Activated T-cell treated with anti-CD3 and anti-CD28 coated beads, Interleukin-2, amount 50 U/mL, for 4 hours (primary cell): ENCODE results near the gene EXOC2. TPM values are rescaled to one million over a fixed set of nuclear protein-coding genes. Genes with fewer than 3 reads are reported as not detected.
A peak's percentile ranks its signal among the peaks of the same experiment; 100 is the strongest.
"Not testable (repeated sequence)": the region's sequence is repeated elsewhere in the genome, so short reads cannot be mapped to it uniquely, and the experiment has no call there.

Experiments used
- ATAC-seq, 2 donors: fragments of 200-7000 bp; cut with Tn5 transposase; one replicate each; pipeline ENCODE4 v1.10.0; 2021
- DNase-seq: peaks from one replicate; pipeline ENCODE4 v3.0.0-alpha.2; 2020
- H3K27me3 Mint-ChIP-seq: one replicate; pipeline ENCODE4 v1.8.0; 2021; ENCODE audit warnings: low read depth, mixed read lengths
- H3K36me3 Mint-ChIP-seq: one replicate; pipeline ENCODE4 v1.8.0; 2022; ENCODE audit warnings: mixed read lengths; ENCODE audit not compliant: insufficient read depth
- H3K4me1 Mint-ChIP-seq: one replicate; pipeline ENCODE4 v1.8.0; 2021; ENCODE audit warnings: low read depth, mixed read lengths
- H3K4me3 Mint-ChIP-seq: one replicate; pipeline ENCODE4 v1.8.0; 2021; ENCODE audit warnings: mild to moderate bottlenecking, moderate library complexity, mixed read lengths
- H3K9me3 Mint-ChIP-seq: one replicate; pipeline ENCODE4 v1.8.0; 2021; ENCODE audit warnings: mixed read lengths
- total RNA-seq, 3 donors: library from RNA; stranded (reverse); gene quantifications; one replicate each; pipeline ENCODE4 v1.2.1, GENCODE V29; 2021

The EXOC2 gene
- total RNA-seq, 3 donors from 2014 or later = 29.8 to 31.3 (median 30.0) TPM

GRCh38 chr6:582370-582769 is 110.6 kb downstream of the EXOC2 start:
- no peak for DNase-seq
- peaks cover 13% of the 10 kb centered on the region for H3K4me1 Mint-ChIP-seq
- no peak overlapping the region for H3K4me3 Mint-ChIP-seq
- no peak for ATAC-seq
- H3K36me3 Mint-ChIP-seq = no peaks in the 10 kb centered on the region
- H3K9me3 Mint-ChIP-seq = no peaks in the 10 kb centered on the region
- no peaks in the 10 kb centered on the region for H3K27me3 Mint-ChIP-seq

GRCh38 chr6:579339-579738 is 113.6 kb downstream of the EXOC2 start:
- DNase-seq (no peak), ATAC-seq (no peak)
- peaks cover 13% of the 10 kb centered on the region for H3K4me1 Mint-ChIP-seq
- no peak overlapping the region for H3K4me3 Mint-ChIP-seq
- no peaks in the 10 kb centered on the region for H3K9me3 Mint-ChIP-seq
- no peaks in the 10 kb centered on the region for H3K27me3 Mint-ChIP-seq
- H3K36me3 Mint-ChIP-seq = peaks cover 8% of the 10 kb centered on the region

- Mint-ChIP-seq H3K36me3 (peaks cover 26% of the 10 kb centered on the region), H3K27me3 (no peaks in the 10 kb centered on the region), H3K9me3 (no peaks in the 10 kb centered on the region), H3K4me3 (no peak overlapping the region), H3K4me1 (peaks cover 2% of the 10 kb centered on the region)
- no peak for DNase-seq
- ATAC-seq = no peak
These were observed 120.2 kb downstream of the EXOC2 start for GRCh38 chr6:572596-573265.

- Mint-ChIP-seq H3K4me1 (no peaks in the 10 kb centered on the region), H3K36me3 (peaks cover 30% of the 10 kb centered on the region), H3K27me3 (no peaks in the 10 kb centered on the region), H3K9me3 (no peaks in the 10 kb centered on the region), H3K4me3 (no peak overlapping the region)
- ATAC-seq (no peak), DNase-seq (no peak)
These were observed 121.0 kb downstream of the EXOC2 start for GRCh38 chr6:571892-572291.

- H3K4me3 Mint-ChIP-seq = no peak overlapping the region
- peaks cover 31% of the 10 kb centered on the region for H3K36me3 Mint-ChIP-seq
- ATAC-seq (no peak), DNase-seq (no peak)
- H3K9me3 Mint-ChIP-seq = no peaks in the 10 kb centered on the region
- no peaks in the 10 kb centered on the region for H3K27me3 Mint-ChIP-seq
- H3K4me1 Mint-ChIP-seq = no peaks in the 10 kb centered on the region
These were observed 122.1 kb downstream of the EXOC2 start for GRCh38 chr6:570825-571224.

- no peak for DNase-seq
- Mint-ChIP-seq H3K9me3 (no peaks in the 10 kb centered on the region), H3K4me3 (no peak overlapping the region), H3K27me3 (no peaks in the 10 kb centered on the region), H3K36me3 (peaks cover 31% of the 10 kb centered on the region), H3K4me1 (no peaks in the 10 kb centered on the region)
- ATAC-seq = no peak
These were observed 123.9 kb downstream of the EXOC2 start for GRCh38 chr6:568954-569523.

- no peak for DNase-seq
- H3K27me3 Mint-ChIP-seq = no peaks in the 10 kb centered on the region
- no peak overlapping the region for H3K4me3 Mint-ChIP-seq
- no peak for ATAC-seq
- H3K9me3 Mint-ChIP-seq = no peaks in the 10 kb centered on the region
- H3K4me1 Mint-ChIP-seq = no peaks in the 10 kb centered on the region
- H3K36me3 Mint-ChIP-seq = peaks cover 31% of the 10 kb centered on the region
These were observed 124.9 kb downstream of the EXOC2 start for GRCh38 chr6:568085-568484.

- H3K27me3 Mint-ChIP-seq = no peaks in the 10 kb centered on the region
- H3K4me3 Mint-ChIP-seq = no peak overlapping the region
- DNase-seq (no peak), ATAC-seq (no peak)
- no peaks in the 10 kb centered on the region for H3K9me3 Mint-ChIP-seq
- peaks cover 38% of the 10 kb centered on the region for H3K36me3 Mint-ChIP-seq
- H3K4me1 Mint-ChIP-seq = peaks cover 27% of the 10 kb centered on the region
These were observed 129.1 kb downstream of the EXOC2 start for GRCh38 chr6:563863-564262.

GRCh38 chr6:562052-562676 is 130.8 kb downstream of the EXOC2 start:
- Mint-ChIP-seq H3K4me1 (peaks cover 35% of the 10 kb centered on the region), H3K36me3 (peaks cover 37% of the 10 kb centered on the region), H3K4me3 (no peak overlapping the region), H3K9me3 (no peaks in the 10 kb centered on the region), H3K27me3 (no peaks in the 10 kb centered on the region)
- DNase-seq (no peak), ATAC-seq (no peak)

- Mint-ChIP-seq H3K4me1 (peaks cover 37% of the 10 kb centered on the region), H3K36me3 (peaks cover 38% of the 10 kb centered on the region)
- not testable (repeated sequence) for H3K9me3 Mint-ChIP-seq, H3K27me3 Mint-ChIP-seq, DNase-seq, H3K4me3 Mint-ChIP-seq
- peak in 1 of 2 donors; percentile 34 for ATAC-seq
These were observed 131.6 kb downstream of the EXOC2 start for GRCh38 chr6:561335-561734.

GRCh38 chr6:558959-559358 is 134.0 kb downstream of the EXOC2 start:
- Mint-ChIP-seq H3K36me3 (peaks cover 43% of the 10 kb centered on the region), H3K4me1 (peaks cover 37% of the 10 kb centered on the region)
- ATAC-seq = peak; percentile 88 to 92

GRCh38 chr6:558089-558488 is 134.8 kb downstream of the EXOC2 start:
- H3K4me1 Mint-ChIP-seq = peaks cover 37% of the 10 kb centered on the region
- peaks cover 42% of the 10 kb centered on the region for H3K36me3 Mint-ChIP-seq
- H3K9me3 Mint-ChIP-seq = no peaks in the 10 kb centered on the region
- ATAC-seq (no peak), DNase-seq (no peak)
- H3K4me3 Mint-ChIP-seq = no peak overlapping the region
- H3K27me3 Mint-ChIP-seq = no peaks in the 10 kb centered on the region

More at GRCh38 chr6:558959-559358, 134.0 kb downstream of the EXOC2 start:
- H3K9me3 Mint-ChIP-seq = no peaks in the 10 kb centered on the region
- DNase-seq = no peak
- H3K4me3 Mint-ChIP-seq = no peak overlapping the region
- H3K27me3 Mint-ChIP-seq = no peaks in the 10 kb centered on the region

GRCh38 chr6:551829-552350 is 141.0 kb downstream of the EXOC2 start:
- ATAC-seq = no peak
- Mint-ChIP-seq H3K4me1 (peaks cover 39% of the 10 kb centered on the region), H3K36me3 (peaks cover 36% of the 10 kb centered on the region), H3K27me3 (no peaks in the 10 kb centered on the region), H3K9me3 (no peaks in the 10 kb centered on the region), H3K4me3 (no peak overlapping the region)
- no peak for DNase-seq

GRCh38 chr6:551405-551804 is 141.5 kb downstream of the EXOC2 start:
- DNase-seq (peak; percentile 26), ATAC-seq (peak; percentile 56 to 62)
- H3K9me3 Mint-ChIP-seq = no peaks in the 10 kb centered on the region
- no peak overlapping the region for H3K4me3 Mint-ChIP-seq
- peaks cover 40% of the 10 kb centered on the region for H3K4me1 Mint-ChIP-seq
- no peaks in the 10 kb centered on the region for H3K27me3 Mint-ChIP-seq
- peaks cover 34% of the 10 kb centered on the region for H3K36me3 Mint-ChIP-seq

- Mint-ChIP-seq H3K27me3 (no peaks in the 10 kb centered on the region), H3K36me3 (peaks cover 31% of the 10 kb centered on the region), H3K4me1 (peaks cover 41% of the 10 kb centered on the region), H3K9me3 (no peaks in the 10 kb centered on the region), H3K4me3 (no peak overlapping the region)
- ATAC-seq (no peak), DNase-seq (no peak)
These were observed 143.0 kb downstream of the EXOC2 start for GRCh38 chr6:549906-550305.
